Measurements from ENCODE around the gene RTKN.
A peak's percentile ranks its signal among the peaks of the same experiment; 100 is the strongest.
"Not testable (repeated sequence)": the region's sequence is repeated elsewhere in the genome, so short reads cannot be mapped to it uniquely, and the experiment has no call there.

The RTKN gene, protein sequence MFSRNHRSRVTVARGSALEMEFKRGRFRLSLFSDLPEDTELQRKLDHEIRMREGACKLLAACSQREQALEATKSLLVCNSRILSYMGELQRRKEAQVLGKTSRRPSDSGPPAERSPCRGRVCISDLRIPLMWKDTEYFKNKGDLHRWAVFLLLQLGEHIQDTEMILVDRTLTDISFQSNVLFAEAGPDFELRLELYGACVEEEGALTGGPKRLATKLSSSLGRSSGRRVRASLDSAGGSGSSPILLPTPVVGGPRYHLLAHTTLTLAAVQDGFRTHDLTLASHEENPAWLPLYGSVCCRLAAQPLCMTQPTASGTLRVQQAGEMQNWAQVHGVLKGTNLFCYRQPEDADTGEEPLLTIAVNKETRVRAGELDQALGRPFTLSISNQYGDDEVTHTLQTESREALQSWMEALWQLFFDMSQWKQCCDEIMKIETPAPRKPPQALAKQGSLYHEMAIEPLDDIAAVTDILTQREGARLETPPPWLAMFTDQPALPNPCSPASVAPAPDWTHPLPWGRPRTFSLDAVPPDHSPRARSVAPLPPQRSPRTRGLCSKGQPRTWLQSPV

DNA sequence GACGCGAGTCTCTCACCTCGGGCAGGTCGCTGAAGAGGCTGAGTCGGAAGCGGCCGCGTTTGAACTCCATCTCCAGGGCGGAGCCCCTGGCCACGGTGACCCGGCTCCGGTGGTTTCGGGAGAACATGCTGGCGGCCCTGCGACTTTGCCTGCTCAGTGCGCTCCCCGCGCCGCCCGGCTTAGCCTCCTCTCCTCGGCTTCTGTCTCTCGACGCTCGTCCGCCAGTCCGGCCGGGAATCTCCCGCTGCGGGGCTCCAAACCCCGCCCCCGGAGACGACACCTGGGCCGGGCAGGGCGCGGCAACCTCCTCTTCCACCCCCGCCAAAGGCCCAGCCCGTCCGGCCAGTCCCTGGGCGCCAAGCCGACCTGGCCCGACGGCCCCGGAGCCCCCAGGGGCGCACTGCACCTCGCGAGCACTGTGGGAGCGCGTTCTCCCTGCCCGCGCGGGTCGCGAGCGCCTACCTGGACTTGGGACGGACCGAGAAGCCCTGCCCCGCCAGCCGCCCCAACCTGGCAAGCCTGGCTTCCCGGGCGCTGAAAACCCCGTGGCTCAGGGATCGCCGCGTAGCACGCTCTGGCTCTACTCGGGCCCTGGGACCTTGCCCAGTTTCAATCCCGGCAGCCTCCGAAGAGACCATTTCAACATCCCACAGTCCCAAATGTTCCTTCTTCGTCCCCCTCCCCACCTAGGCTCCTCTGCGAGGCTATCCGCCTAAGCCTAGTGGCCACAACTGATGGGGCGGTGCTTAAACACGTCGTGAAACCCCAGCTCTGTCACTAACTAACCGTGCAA is at the start of gene RTKN:
Gene RTKN (minus strand): TSS at position 248 of the 793 bp plus-strand sequence. CDS start 121 bp downstream, at position 127.
- no peak for DNase-seq

DNA sequence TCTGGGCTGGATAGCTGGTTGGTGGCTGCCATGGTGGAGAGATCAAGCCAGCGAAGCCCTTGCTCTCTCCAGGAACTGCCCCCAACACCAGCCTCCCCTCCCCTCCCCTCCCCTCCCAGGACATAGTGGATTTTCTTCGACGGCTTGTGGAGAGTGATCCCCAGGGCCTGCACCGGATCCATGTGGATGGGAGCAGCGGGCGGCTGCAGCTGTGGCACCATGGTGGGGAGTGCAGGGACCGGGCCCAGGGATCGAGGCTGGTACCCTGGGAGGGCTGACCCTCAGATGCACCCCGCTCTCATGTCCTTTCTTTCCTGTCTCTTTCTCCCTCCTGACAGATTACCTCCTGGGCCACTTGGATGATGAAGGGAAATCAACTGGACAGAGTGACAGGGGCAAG is 48.2 kb upstream of the RTKN start:
- no peak for DNase-seq

DNA sequence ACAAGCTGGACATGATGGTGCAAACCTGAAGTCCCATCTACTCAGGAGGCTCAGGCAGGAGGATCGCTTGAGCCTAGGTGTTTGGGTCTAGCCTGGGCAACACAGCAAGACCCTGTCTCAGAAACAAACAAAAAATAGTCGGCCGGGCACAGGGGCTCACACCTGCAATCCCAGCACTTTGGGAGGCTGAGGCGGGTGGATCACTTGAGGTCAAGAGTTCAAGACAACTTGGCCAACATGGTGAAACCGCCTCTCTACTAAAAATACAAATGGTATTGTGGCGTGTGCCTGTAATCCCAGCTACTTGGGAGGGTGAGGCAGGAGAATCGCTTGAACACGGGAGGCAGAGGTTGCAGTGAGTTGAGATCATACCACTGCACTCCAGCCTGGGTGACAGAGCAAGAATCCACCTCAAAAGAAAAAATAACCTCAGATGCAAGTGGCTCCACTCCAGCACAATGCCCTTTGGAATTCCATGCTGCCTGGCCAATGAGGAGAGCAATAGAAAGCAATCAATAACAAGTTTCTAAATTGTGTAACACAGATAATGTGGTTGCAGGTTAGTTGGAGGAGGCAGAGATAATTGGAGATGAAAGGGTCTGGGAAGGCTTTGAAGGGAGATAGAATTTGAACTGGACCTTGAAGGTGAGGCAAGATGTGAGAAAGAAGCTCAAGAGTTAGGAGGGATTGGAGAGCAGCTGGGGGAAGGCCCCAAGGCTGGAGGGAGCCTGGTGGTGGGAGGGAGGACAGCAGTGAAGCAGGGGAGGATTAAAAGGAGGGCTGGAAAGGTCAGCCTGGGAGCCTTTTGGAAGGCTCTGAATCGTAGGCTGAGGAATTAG is 47.1 kb upstream of the RTKN start:
- no peak for DNase-seq

DNA sequence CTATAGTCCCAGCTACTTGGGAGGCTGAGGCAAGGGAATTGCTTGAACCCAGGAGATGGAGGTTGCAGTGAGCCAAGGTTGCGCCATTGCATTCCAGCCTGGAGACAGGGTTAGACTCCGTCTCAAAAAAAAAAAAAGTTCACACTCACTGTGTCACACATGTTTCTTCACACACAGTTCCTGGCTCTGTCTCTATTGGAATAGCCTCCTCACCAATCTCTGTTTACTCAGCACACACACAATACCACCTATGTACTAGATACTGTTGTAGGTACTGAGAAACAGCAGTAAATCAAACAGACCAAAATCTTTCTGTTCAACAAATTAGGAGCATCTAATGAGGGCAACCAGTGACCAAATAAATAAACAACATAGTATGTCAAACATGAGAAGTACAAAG is 44.4 kb upstream of the RTKN start:
- DNase-seq, result no peak

DNA sequence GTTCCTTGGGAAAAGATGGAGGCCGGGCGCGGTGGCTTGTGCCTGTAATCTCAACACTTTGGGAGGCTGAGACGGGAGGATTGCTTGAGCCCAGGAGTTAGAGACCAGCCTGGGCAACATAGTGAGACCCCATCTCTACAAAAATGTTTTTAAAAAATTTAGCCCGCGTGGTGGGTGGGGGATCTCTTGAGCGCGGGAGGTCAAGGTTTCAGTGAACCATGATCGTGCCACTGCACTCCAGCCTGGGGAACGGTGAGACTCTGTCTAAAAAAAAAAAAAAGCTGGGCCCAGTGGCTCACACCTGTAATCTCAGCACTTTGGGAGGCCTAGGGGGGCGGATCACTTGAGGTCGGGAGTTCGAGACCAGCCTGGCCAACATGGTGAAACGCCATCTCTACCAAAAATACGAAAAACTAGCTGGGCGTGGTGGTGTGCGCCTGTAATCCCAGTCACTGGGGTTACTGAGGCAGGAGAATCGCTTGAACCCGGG is 42.0 kb upstream of the RTKN start:
- DNase-seq, result not testable (repeated sequence)

DNA sequence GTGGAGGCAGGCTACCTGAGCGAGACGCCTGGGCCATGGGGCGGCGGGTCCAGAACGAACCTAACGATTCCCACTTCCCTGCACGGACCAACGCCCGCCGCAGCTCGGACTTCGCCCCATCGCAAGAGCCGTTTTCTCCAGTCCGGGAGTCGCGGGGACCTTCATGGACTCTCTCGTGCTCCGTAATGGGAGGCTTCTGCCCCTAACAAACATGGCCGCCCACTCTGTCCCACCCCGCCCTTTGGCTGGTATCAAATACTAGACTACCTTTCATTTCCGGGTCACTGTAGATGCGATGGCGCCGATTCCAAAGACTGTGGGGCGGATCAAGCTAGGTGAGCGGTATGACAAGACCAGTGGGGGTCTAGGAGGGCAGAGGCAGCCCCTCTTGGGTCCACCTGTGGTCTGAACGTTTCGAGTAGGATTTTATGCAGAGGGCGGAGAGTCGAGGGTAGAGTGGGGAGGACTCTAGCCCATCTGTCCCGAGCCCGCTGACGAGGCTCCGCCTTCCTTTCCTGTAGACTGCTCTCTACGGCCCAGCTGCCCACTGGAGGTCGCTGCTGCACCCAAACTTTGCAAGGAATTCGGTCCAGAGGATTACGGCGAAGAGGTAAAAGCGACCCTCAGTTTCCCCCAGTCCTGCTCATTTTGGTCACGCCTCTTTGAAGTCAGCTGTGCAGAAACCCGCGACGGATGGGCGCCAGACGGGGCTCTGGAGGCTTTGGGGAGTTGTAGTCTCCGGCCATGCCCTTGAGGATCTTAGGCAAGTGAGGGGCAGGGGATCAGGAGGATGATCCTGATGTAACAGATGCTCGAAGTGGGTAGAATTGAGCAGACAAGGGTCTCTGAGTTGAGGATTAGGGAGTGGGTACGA is 41.3 kb upstream of the RTKN start, which contains the start of the genes CCDC142 and TTC31:
Gene CCDC142 (minus strand): TSS at position 198 of the 874 bp plus-strand sequence. CDS start 161 bp downstream, at position 37.
Gene TTC31 (plus strand): TSS at position 281 of the 874 bp plus-strand sequence. CDS start 15 bp downstream, at position 296.
- peak; percentile 97 for DNase-seq

DNA sequence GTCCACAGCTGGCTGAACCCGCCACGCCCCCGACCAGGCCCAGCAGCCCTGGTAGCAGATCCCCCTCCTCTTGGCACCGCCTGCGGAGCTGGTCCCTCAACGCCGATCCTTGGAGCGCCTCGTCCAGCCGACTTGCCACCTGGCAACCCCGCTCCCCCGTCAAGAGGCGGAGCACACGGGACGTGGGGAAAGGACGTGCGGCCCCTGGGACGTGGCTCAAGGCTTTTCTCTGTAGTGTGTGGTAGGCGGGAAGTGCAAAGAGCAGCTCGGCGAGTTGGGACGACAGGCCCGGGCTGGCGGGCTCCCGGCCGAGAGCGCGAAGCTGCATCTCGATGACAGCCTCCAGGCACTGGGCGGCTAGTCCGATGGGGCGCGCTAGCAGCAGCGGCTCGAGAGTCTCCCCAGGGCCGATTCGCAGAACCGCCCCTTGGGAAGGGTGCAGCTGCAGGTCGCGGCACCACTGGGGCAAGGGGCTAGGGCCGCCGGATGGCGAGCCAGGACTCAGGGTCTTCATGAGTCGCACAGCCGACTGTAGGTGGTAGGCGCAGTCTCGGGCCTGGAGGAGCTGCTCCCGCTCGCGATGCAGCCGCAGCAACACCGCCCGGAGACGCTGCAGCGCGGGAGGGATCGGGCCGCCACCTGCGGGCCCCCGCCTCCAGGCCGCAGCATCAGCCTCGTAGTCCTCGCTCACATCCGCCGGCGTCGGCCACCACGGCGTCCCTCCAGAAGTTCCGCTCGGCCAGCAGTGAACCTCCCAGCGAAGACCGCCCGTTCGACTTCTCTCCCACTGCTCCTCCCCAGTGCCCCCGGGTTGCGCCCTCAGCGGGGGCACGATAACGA is 40.4 kb upstream of the RTKN start:
- peak; percentile 9 for DNase-seq

DNA sequence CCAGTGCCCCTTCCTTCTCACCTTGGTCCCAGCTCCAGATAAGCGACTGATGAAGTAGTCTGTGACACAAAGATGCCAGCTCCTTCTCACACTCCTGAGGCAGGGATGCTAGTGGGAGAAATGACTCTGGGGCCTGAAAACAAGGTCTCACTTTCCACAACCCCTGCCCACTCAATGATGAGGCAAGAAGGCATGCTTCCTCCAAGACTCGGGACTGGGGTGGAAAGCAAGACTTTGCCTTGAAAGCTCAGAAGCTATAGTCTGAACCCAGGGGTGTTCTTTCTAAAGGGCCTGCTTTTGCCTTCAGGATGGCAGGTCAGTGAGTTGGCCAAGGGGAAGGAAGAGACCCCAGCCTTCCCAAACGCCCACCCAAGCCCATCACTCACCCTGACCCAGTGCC is 39.7 kb upstream of the RTKN start:
- peak; percentile 73 for DNase-seq

DNA sequence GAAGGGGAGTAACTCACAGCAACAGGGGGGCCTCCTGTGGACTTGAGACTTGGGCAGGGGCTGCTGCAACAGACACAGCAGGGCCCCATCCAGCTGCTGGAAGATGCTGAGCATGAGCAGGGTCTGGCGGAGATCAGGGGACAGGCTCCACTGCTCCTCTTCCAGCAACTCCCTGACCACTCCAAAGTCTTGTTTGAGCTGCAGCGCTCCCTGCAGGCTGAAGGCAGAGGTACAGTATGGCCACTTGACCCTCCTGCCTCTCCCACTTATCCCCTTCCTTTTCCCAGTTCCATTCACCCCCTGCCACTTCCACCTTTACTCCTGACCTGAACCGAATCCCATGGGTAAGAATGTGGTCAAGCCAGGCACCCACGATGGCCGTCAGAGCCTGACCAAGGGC is 33.2 kb upstream of the RTKN start:
- DNase-seq, result no peak

DNA sequence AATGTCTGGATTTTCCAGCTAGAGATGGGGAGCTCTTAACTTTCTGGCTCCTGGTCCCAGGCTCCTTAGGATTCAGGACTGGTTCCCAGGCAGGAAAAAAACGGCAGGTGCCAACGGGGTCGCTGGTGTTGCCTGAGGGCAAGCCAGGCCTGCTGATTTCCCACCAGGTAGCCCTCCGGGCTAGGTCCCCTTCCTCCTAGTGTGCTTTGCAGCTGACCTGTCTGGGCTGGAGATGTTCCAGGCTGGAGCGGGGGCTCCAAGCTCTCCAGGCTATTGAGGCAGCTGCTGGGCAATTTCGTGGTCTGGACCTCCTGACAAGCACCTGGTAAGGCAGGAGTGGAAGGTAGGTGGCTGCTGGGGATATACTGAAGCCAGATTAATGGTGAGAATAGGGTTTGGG is 32.7 kb upstream of the RTKN start:
- no peak for DNase-seq

DNA sequence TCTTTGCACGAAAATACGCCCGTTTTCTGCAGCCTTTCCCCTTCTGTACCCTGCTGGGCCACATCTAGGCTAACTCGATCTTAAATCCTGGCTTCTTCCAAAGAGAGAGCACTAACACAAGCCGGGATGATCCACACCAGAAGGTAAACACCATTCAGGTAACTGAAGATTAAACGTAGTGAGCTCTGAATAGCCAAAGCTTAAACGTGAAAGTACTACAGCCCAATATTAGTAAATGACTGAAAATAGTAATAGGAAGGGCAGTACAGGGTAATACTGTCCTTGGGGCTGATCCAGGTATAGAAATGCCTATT is 31.2 kb upstream of the RTKN start:
- no peak for DNase-seq

DNA sequence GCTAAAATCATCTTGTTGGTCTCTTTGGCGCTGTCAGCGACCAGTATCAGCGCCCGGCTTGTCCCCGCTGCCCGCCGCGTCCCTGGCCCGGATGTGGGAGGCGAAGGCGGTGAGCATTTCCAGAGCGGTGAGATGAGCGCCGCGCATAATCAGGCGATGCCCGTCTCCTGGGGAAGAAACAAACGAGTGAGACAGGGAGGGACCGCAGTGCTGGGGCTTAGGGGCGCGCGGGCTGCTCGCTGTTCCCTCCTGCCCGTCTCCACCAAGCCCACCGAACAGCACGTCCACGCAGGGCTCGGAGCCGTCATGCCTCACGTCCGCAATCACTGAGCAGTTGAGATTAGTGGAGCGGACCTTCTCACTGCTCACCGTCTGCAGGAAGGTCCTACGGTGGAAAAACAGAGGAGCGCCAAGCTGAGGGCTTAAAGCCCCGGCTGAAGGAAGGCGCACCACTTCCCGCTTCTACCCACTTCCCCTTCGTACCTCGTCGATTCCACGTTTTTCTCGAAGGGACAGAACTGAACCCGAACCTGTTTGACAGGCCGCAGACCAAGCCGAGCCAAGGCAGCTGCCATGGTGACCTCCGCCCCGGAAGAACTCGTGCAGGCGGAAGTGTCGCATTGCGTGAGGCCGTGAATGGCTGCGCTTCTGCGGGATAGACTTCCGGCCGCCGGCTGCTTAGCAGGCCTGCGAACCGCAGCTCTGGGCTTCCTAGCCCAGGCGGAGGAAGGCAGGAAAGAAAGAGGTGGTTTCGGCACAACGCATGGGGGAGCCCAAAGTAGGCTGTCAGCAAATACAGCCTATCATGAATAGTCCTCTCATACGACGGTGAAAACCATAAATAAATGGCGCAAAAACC is 30.6 kb upstream of the RTKN start, which contains the start of gene MRPL53:
Gene MRPL53 (minus strand): TSS at position 595 of the 859 bp plus-strand sequence. CDS start 20 bp downstream, at position 575.
- peak; percentile 96 for DNase-seq

DNA sequence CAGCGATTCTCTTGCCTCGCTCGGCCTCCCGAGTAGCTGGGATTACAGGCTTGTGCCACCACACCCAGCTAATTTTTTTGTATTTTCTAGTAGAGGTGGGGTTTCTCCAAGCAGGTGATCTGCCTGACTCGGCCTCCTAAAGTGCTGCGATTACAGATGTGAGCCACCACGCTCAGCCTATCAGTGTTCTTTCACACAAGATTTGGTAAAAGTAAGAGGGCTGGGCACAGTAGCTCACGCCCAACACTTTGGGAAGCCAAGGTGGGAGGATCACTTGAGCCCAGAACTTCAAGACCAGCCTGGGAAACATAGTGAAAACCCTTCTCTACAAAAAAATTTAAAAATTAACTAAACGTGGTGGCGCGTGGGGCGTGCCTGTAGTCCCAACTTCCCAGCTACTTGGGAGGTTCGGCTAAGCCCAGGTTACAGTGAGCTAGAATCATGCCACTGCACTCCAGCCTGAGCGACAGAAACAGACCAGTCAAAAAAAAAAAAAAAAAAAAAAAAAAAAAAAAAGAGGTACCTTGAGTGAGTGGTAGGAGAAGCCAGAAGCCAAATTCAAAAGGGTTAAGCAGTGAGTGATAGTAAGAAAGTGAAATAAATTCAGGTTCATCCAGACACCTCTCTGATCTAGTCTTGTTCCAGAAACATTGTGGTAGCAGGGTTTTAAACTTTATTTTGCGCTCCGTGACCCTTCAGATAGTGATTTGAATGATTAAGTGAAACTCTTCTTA is 29.8 kb upstream of the RTKN start:
- DNase-seq, result no peak

DNA sequence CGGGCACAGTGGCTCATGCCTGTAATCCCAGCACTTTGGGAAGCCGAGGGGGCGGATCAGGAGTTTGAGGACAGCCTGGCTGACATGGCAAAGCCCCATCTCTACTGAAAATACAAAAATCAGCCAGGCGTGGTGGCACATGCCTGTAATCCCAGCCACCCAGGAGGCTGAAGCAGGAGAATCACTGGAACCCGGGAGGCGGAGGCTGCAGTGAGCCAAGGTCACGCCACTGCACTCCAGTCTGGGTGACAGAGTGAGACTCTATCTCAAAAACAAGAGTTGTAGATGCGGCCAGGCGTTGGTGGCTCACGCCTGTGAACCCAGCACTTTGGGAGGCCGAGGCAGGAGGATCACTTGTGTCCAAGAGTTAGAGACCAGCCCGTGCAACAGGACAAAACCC is 29.0 kb upstream of the RTKN start:
- DNase-seq, result not testable (repeated sequence)

DNA sequence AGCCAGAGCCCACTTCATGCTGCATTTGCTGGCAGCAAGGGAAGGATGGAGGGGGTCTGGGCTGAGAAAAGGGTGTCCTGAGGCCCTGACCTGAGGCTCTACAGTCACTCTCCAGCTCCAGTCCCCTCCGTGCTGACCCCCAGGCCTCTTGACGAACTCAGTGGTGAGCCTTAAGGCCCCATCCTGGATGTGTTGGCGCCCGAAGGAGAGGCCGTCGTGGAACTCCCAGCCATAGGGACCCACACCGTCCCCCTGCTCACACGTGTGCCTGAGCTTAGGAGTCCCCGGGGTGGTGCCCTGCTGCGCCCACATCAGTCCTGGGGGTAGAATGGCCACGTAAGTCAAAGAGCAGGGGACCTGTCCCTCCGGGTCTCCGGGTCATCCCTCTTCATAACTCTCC is 22.7 kb upstream of the RTKN start:
- no peak for DNase-seq

DNA sequence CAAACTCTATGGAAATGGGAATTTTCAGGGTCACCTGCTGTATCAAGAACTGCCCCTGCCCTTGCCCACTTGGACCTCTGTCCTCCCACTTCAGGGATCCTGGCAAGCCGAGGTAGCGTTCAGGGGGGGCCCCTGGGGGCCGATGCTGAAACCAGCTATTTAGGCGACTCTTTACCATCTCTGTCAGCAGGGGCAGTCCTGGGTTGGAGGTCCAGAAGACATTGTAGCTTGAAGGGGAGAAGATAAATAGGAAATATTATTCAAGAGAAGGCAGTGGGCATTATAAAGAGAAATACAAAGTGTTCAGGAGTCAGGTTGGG is 21.0 kb upstream of the RTKN start:
- no peak for DNase-seq

DNA sequence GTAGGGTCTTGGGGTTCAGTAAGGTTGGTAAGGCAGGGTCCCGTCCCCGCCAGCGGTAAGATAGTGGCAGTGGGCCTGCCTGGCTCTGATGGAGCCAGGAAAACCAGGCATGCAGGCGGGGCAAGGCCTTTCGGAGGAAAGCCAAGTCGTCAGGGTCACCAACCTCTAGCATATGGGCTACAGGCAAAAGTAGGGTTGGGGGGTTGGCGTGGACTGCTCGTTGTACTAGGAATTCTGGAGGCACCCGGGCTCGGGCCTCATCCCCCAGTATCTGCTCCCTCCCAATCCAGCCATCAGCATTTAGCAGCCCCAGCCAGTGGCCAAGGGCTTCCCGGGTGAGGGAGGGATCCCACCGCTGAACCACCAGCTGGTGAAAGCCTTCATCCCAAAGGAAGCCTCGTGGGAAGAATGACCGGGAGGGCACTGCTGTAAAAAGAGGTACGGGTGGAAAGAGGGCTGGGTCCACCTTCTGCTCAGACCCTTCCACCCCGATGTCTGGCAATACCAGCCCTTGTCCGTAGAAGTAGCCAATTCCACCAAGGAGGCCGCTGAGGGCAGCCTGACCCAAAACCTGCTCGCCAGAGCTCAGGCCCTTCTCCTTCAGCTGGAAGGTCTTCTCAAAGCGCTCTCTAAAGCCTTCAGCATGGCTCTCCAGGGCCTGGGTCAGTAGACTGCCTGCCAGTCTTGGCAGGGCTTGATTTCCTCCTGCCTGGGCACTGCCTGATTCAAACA is 20.5 kb upstream of the RTKN start:
- DNase-seq, result no peak

Data from suppressor macrophage treated with lipopolysaccharide for 4 hours (primary cell).